LNCAP (cell line): ENCODE measurements around the gene PVALEF.

Experiments
- CTCF ChIP-seq: fragments of 450-650 bp; IDR thresholded peaks from 2 replicates; pipeline ENCODE4 v1.5.1; 2017; ENCODE audit warnings: mild to moderate bottlenecking

The PVALEF gene

GRCh38 chr17:81142301-81143199, 22.8 kb upstream of the PVALEF start:
- TF ChIP-seq CTCF: peak; percentile 68

GRCh38 chr17:81143200-81143527, 22.1 kb upstream of the PVALEF start:
- no peak for TF ChIP-seq CTCF

GRCh38 chr17:81143717-81144422, 21.4 kb upstream of the PVALEF start:
- no peak for TF ChIP-seq CTCF

- no peak for TF ChIP-seq CTCF
Measured at GRCh38 chr17:81144423-81144781, 20.9 kb upstream of the PVALEF start.

- no peak for TF ChIP-seq CTCF
Measured at GRCh38 chr17:81147701-81148100, 17.6 kb upstream of the PVALEF start.

GRCh38 chr17:81148571-81148970, 16.7 kb upstream of the PVALEF start:
- TF ChIP-seq CTCF: no peak

GRCh38 chr17:81148986-81149533, 16.2 kb upstream of the PVALEF start:
- TF ChIP-seq CTCF: no peak
